ENCODE measurements around the gene PYGM.

DNA sequence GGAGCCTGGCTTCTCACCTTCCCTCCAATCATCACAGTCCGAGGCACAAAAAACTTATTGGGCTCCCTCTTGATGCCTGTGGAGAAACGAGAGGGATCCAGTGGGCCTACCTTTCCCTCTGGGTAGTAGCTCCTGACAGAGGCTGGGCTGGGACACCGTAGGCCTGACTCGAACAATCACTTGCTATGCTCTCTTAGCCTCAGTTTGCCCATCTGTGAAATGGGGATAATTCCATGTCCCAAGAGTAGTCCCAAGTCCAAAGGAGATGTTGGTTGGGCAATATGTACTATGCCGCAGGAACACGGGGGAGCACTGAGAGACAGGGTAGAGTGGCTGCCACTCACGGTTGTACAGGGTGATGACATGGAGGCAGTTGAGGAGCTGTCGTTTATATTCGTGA, 8.2 kb downstream of the PYGM start:
- TF ChIP-seq ZBTB33 (CRISPR knock-in tag; IDR thresholded peaks at IDR 0.05) = no peak
- TF ChIP-seq ZNF530 (CRISPR knock-in tag; IDR thresholded peaks at IDR 0.05; ENCODE audit: low read depth) = no peak
- TF ChIP-seq CREB1 (IDR thresholded peaks at IDR 0.05) = no peak
- no peak for TF ChIP-seq CREB1 (CRISPR knock-in tag; IDR thresholded peaks at IDR 0.05)
- TF ChIP-seq CTCF (CRISPR knock-in tag; IDR thresholded peaks at IDR 0.05) = no peak
- no peak for TF ChIP-seq GTF3A (CRISPR knock-in tag; conservative IDR thresholded peaks at IDR 0.05)
- no peak for TF ChIP-seq HNRNPH1 (optimal IDR thresholded peaks at IDR 0.05; ENCODE audit: low read depth, low read length)
- TF ChIP-seq POLR2A (IDR thresholded peaks at IDR 0.05; ENCODE audit: insufficient read depth in 1 of 2, low read depth in 2 of 2, low read length in 2 of 2) = no peak
- no peak for TF ChIP-seq RARG (CRISPR knock-in tag; IDR thresholded peaks at IDR 0.05; ENCODE audit: low read depth)
- no peak for TF ChIP-seq ATF2 (CRISPR knock-in tag; IDR thresholded peaks at IDR 0.05)
- no peak for TF ChIP-seq ZNF441 (CRISPR knock-in tag; IDR thresholded peaks at IDR 0.05; ENCODE audit: borderline replicate concordance)
- no peak for TF ChIP-seq ZBTB1 (CRISPR knock-in tag; IDR thresholded peaks at IDR 0.05; ENCODE audit: borderline replicate concordance)
- TF ChIP-seq TCF7L2 (IDR thresholded peaks at IDR 0.05; ENCODE audit: low read depth, low read length) = no peak
- TF ChIP-seq NFE2L2 (IDR thresholded peaks at IDR 0.05; ENCODE audit: low read length) = no peak
- TF ChIP-seq SMC3 (IDR thresholded peaks at IDR 0.05; ENCODE audit: low read length) = no peak

Measured in HepG2 (cell line).